Gastrocnemius medialis (tissue), 4 donors: ENCODE results near the gene LRRC75A. TPM values are rescaled to one million over a fixed set of nuclear protein-coding genes. Genes with fewer than 3 reads are reported as not detected.

Experiments used
- ATAC-seq, 2 donors: fragments of 150-250 bp; one replicate each; pipeline ENCODE4 v1.9.1; 2016
- DNase-seq, 2 donors: peaks; one replicate each; pipeline ENCODE4 v3.0.0-alpha.2; 2019
- H3K27ac ChIP-seq, 4 donors: fragments of 200-600 bp; sonication (generic); 1 replicate in 1 of 4; 2 replicates in 3 of 4; pipeline ENCODE4 v1.5.1; 2016 to 2018; ENCODE audit warnings: mild to moderate bottlenecking in 2 of 4, moderate library complexity in 1 of 4
- H3K27me3 ChIP-seq, 3 donors: fragments of 200-600 bp; sonication (generic) in 2 of 3; 1 replicate in 1 of 3; 2 replicates in 2 of 3; pipeline versions ENCODE4 v1.5.1 to v1.6.0; 2016 to 2019; ENCODE audit warnings: mild to moderate bottlenecking in 1 of 3, moderate library complexity in 1 of 3
- H3K36me3 ChIP-seq, 2 donors: fragments of 200-600 bp; sonication (generic) in 1 of 2; one replicate each; pipeline ENCODE4 v1.5.1; 2017 to 2018
- H3K4me1 ChIP-seq, 2 donors: fragments of 200-600 bp; sonication (generic) in 1 of 2; one replicate each; pipeline ENCODE4 v1.5.1; 2016 to 2017; ENCODE audit warnings: mild to moderate bottlenecking in 2 of 2
- H3K4me3 ChIP-seq, 4 donors: fragments of 200-600 bp; sonication (generic) in 3 of 4; 1 replicate in 1 of 4; 2 replicates in 3 of 4; pipeline ENCODE4 v1.5.1; 2016 to 2019; ENCODE audit warnings: mild to moderate bottlenecking in 2 of 4
- H3K9me3 ChIP-seq, 3 donors: fragments of 200-600 bp; sonication (generic) in 2 of 3; 1 replicate in 1 of 3; 2 replicates in 2 of 3; pipeline ENCODE4 v1.5.1; 2016 to 2019
- POLR2A ChIP-seq, 2 donors: fragments of 450-650 bp; IDR thresholded peaks; one replicate each; pipeline ENCODE4 v1.6.1; 2017; ENCODE audit warnings: antibody characterized with exemption in 2 of 2, mild to moderate bottlenecking in 2 of 2, moderate library complexity in 2 of 2
- in situ Hi-C, 4 donors: fragments of 200-750 bp; cut with MboI; loops; one replicate each; pipeline versions ENCODE4 v1.15.0 to v1.8.0; 2017; ENCODE audit warnings: low sequenced_read_pairs in 4 of 4
- intact Hi-C: fragments of 100-400 bp; cut with DNase I; formaldehyde crosslinking; loops from one replicate; pipeline ENCODE4 v1.15.1; 2023; ENCODE audit warnings: low total_unique reads
- total RNA-seq, 4 donors: library from RNA; depleted of rRNA; stranded (reverse); fragments of >200 nt; gene quantifications; one replicate each; pipeline versions ENCODE4 v1.1.0 to v1.2.3, GENCODE V29; 2016
- TF ChIP-seq, protein P1 (sequence below), 5 experiments: fragments of 450-650 bp in 3 of 5; fragments of 200-600 bp in 2 of 5; sonication (generic) in 2 of 5; IDR thresholded peaks in 4 of 5; conservative IDR thresholded peaks in 1 of 5; 1 replicate in 4 of 5; 2 replicates in 1 of 5; pipeline ENCODE4 v1.5.1; 2016 to 2019; ENCODE audit warnings: antibody characterized with exemption in 5 of 5, mild to moderate bottlenecking in 3 of 5, moderate library complexity in 3 of 5

LRRC75A gene
- total RNA-seq, 4 donors from 2014 or later: 0.34 to 0.80 TPM; not detected in 2

DNA sequence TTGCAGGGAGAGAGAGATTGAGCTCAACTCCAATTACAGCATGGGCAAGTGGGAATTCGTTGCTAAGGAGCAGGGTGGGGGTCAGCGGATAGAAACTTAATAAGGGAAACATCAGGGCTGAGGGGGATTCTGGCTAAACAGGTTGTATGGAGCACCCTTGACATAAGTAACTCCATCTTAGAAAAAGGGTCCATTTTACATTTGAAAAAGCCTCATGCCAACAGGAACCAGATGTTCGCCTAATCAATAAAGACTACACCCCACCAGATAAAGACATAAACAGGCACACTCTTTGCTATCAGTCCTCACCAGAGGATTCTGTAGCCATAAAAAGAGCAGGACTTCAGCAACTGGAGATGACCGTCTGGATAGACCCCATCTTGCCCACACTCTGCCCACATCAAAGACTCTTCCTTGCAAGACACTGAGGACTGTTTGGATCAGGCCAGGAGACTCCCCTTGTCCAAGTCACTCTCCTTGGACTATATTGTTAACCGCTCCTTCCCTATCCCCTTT is 1.6 kb upstream of the LRRC75A start:
- intact Hi-C loops: loop anchor here (2.0 kb wide), 1 partner anchor 41 kb away; no protein-coding TSS in a partner anchor

DNA sequence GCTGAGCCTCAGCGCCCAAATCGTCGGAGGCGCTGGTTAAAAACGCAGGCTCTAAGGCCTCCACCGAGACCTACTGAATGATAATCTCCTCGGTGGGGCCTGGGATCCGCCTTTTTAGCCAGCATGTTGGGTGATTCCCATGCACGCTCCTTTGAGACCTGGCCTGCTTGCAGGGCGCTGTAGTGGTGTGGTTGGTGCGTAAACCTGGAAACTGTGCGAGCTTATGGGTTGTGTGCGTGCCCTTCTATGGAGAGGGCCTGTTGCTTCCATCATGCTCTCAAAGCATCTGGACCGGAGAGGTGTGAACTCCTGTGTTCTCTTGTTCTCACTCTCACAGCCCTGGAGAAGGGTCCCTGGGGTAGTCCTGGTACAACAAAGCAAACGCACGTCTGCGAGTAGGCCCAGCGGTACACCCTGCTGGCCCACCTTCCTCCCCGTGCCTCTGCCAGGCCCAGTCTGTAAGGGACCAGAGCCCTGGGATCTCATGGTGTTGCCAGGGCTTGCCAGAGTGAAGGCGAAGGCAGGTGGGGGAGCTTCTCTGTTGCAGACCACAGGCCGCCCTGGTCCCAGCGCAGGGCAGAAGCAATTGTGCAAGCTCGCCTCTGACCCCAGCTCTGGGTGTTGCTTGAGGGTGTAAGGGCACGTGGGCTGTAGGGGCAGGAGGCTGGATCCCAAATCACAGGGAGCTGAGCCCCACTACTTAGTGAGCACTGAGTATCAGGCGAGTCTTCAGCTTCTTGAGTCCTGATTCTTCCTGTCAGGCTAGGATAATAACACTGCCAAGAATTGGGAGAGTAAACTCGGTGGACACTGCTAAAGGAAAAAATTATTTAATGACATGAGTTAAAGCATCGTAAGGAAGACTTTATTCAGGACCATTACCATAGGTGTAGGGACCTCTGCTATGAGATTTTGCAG is 879 bp upstream of the LRRC75A start:
- TF ChIP-seq, protein P1, sequence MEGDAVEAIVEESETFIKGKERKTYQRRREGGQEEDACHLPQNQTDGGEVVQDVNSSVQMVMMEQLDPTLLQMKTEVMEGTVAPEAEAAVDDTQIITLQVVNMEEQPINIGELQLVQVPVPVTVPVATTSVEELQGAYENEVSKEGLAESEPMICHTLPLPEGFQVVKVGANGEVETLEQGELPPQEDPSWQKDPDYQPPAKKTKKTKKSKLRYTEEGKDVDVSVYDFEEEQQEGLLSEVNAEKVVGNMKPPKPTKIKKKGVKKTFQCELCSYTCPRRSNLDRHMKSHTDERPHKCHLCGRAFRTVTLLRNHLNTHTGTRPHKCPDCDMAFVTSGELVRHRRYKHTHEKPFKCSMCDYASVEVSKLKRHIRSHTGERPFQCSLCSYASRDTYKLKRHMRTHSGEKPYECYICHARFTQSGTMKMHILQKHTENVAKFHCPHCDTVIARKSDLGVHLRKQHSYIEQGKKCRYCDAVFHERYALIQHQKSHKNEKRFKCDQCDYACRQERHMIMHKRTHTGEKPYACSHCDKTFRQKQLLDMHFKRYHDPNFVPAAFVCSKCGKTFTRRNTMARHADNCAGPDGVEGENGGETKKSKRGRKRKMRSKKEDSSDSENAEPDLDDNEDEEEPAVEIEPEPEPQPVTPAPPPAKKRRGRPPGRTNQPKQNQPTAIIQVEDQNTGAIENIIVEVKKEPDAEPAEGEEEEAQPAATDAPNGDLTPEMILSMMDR (IDR thresholded peaks at IDR 0.05 in 4 of 5, conservative IDR thresholded peaks at IDR 0.05 in 1 of 5): no peak
- no peak for TF ChIP-seq POLR2A (IDR thresholded peaks at IDR 0.05)
- intact Hi-C loops: loop anchor here (2.0 kb wide), 1 partner anchor 42 kb away; no protein-coding TSS in a partner anchor
- H3K27ac ChIP-seq: no peak overlapping the region

More for the DNA sequence above, 1.6 kb upstream of the LRRC75A start:
- TF ChIP-seq, protein P1 (IDR thresholded peaks at IDR 0.05 in 4 of 5, conservative IDR thresholded peaks at IDR 0.05 in 1 of 5): no peak
- no peak for TF ChIP-seq POLR2A (IDR thresholded peaks at IDR 0.05)
- Histone ChIP-seq H3K36me3 (no peaks in the 10 kb centered on the region), H3K9me3 (no peaks in the 10 kb centered on the region), H3K27ac (no peak overlapping the region), H3K4me1 (peaks cover 4 to 12% of the 10 kb centered on the region in 2 donors), H3K4me3 (no peak overlapping the region), H3K27me3 (peaks cover 0 to 7% (median 0%) of the 10 kb centered on the region in 3 donors)
- ATAC-seq (no peak), DNase-seq (no peak)
- in situ Hi-C loops: no loop called here

DNA sequence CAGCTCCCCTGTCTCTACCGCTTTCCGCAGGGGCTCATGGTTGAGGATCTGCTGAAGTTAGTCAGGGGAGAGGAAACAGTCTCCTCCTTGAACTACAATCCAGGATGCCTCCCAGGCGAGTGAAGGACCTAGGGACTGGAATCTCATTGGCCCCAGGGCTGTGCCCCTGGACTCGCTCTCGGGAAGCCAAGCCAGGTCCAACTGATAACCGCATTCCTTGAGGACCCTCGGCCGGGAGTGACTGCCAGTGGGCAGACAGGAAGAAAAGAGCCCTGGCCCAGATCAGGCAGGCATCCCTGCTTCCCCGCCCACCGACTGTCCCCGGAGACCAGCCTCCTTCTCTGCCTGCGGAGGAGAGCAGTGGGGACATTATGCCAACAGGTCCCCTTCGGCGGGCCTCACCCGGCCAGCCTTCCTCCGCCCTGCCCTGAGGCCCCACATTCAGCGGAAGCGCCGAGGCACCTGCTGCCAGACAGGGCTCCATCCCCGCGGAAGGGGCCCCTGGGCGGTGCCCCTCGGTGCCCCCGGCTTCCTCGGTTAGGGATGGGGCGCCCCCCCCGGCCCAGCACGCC is 776 bp downstream of the LRRC75A start:
- DNase-seq (no peak), ATAC-seq (no peak)
- in situ Hi-C loops: no loop called here
- TF ChIP-seq, protein P1 (IDR thresholded peaks at IDR 0.05 in 4 of 5, conservative IDR thresholded peaks at IDR 0.05 in 1 of 5): no peak
- TF ChIP-seq POLR2A (IDR thresholded peaks at IDR 0.05): no peak
- H3K4me3 ChIP-seq: peak overlapping the region; percentile 13 to 51 (median 38)
- H3K9me3 ChIP-seq: no peaks in the 10 kb centered on the region
- H3K36me3 ChIP-seq: no peaks in the 10 kb centered on the region
- H3K27ac ChIP-seq: no peak overlapping the region
- intact Hi-C loops: no loop called here
- peaks cover 0 to 4% (median 0%) of the 10 kb centered on the region in 3 donors for H3K27me3 ChIP-seq
- H3K4me1 ChIP-seq: peaks cover 19 to 32% of the 10 kb centered on the region in 2 donors

More for the DNA sequence above, 879 bp upstream of the LRRC75A start:
- H3K4me1 ChIP-seq: peaks cover 7 to 19% of the 10 kb centered on the region in 2 donors
- no peak for ATAC-seq
- DNase-seq: no peak
- no peaks in the 10 kb centered on the region for H3K36me3 ChIP-seq
- H3K4me3 ChIP-seq: peak overlapping the region; percentile 49 to 67 (median 62)
- in situ Hi-C loops: no loop called here
- H3K27me3 ChIP-seq: peaks cover 0 to 4% (median 0%) of the 10 kb centered on the region in 3 donors
- H3K9me3 ChIP-seq: no peaks in the 10 kb centered on the region

DNA sequence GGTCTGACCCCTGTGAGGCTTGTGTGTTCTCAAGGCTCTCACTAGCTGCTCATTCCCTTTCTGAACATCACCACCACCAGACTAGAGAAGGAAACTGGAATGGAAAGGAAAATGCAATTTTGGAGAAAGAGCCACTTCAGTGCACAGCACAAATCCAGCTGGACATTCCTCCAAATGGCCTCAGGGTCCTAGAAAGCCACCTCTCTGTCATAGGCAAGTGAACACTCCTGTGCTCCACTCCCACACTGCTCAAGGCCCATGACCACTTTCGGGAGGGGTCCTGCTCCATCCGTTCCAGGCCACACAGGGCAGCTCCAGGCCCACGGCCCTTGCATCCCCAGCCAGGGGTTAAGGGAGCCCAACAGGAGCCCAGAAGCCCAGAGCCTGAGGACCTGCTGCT is 2.6 kb downstream of the LRRC75A start:
- intact Hi-C loops (loop anchor here (5.0 kb wide), 1 partner anchor 47 kb away; no protein-coding TSS in a partner anchor), in situ Hi-C loops (no loop called here)
- Histone ChIP-seq H3K4me3 (no peak overlapping the region), H3K27me3 (peaks cover 0 to 4% (median 0%) of the 10 kb centered on the region in 3 donors), H3K9me3 (no peaks in the 10 kb centered on the region), H3K4me1 (peaks cover 24 to 38% of the 10 kb centered on the region in 2 donors), H3K36me3 (no peaks in the 10 kb centered on the region), H3K27ac (no peak overlapping the region)
- DNase-seq (no peak), ATAC-seq (no peak)
- TF ChIP-seq, protein P1 (IDR thresholded peaks at IDR 0.05 in 4 of 5, conservative IDR thresholded peaks at IDR 0.05 in 1 of 5): no peak
- no peak for TF ChIP-seq POLR2A (IDR thresholded peaks at IDR 0.05)
